Tibial nerve (tissue), 3 donors: ENCODE data around the gene STIL.

ENCODE experiments used
- CTCF ChIP-seq, 5 experiments: fragments of 200-600 bp in 3 of 5; fragments of 450-650 bp in 2 of 5; sonication (generic) in 3 of 5; IDR thresholded peaks; one replicate each; pipeline ENCODE4 v1.5.1; 2016 to 2019; ENCODE audit warnings: antibody characterized with exemption in 5 of 5, mild to moderate bottlenecking in 3 of 5, moderate library complexity in 2 of 5
- POLR2A ChIP-seq, 2 donors: fragments of 450-650 bp; IDR thresholded peaks; one replicate each; pipeline ENCODE4 v1.6.1; 2017; ENCODE audit warnings: antibody characterized with exemption in 2 of 2, mild to moderate bottlenecking in 2 of 2, moderate library complexity in 2 of 2

DNA sequence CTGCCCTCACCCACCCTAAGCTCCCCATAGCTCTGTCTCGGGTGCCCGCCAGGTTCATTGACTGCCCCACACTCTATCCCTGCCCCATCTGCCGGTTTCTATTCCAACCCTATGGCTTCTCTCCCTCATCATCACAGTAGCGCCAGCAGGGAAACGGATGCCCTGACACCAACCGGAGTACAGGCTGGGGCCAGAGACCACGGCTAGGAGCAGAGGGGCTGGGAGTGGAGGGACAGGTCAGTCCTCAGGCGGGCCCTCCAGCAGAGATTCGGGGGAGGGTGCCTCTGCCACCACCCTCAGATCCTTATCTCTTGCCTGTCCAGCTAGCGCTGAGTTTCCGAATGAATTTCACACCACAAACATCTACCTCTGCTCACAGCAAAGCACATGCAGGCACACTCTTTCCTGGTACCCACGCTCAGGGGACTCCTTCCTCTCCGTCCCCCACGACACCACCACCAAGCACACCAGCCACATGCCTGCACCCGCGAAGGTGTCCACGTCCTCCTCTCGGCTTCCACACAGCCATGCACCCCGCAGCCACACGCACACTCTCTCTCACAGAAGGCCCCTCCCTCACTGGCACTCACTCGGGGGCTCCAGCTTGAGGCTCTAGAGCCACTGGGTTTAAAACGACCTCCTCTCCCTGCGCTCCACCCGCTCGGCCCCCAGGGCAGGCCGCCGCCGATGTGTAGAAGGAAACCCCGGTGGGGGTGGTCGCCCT lies 89.1 kb downstream of the STIL start:
- TF ChIP-seq CTCF (IDR thresholded peaks at IDR 0.05) (no peak), POLR2A (IDR thresholded peaks at IDR 0.05) (no peak)
